GM23338 (cell line): ENCODE results near the gene WWOX. TPM values are rescaled to one million over a fixed set of nuclear protein-coding genes. Genes with fewer than 3 reads are reported as not detected.

Experiments used
- ATAC-seq: fragments of 200-7000 bp; cut with Tn5 transposase; 3 replicates; pipeline ENCODE4 v1.9.1; 2020
- DNase-seq: peaks from one replicate; pipeline ENCODE4 v3.0.0-alpha.2; 2015; ENCODE audit warnings: low spot score
- H2AFZ ChIP-seq: fragments of 200-600 bp; sonication (generic); 2 replicates; pipeline ENCODE4 v1.8.0; 2016; ENCODE audit warnings: antibody characterized with exemption, mild to moderate bottlenecking, moderate library complexity
- H3F3A ChIP-seq: fragments of 200-600 bp; sonication (generic); replicated peaks from 2 replicates; pipeline ENCODE4 v1.8.0; 2017; ENCODE audit warnings: antibody characterized with exemption, mixed run types, low read depth
- H3K27ac ChIP-seq: fragments of 200-600 bp; sonication (generic); 2 replicates; pipeline ENCODE4 v1.6.1; 2016; ENCODE audit warnings: low read depth
- H3K27me3 ChIP-seq: fragments of 200-600 bp; sonication (generic); 2 replicates; pipeline ENCODE4 v1.8.0; 2016; ENCODE audit warnings: mild to moderate bottlenecking, mixed run types, moderate library complexity; ENCODE audit not compliant: insufficient read depth
- H3K36me3 ChIP-seq: fragments of 200-600 bp; sonication (generic); 2 replicates; pipeline ENCODE4 v1.8.0; 2016; ENCODE audit warnings: mild to moderate bottlenecking; ENCODE audit not compliant: insufficient read depth
- H3K4me1 ChIP-seq: fragments of 200-600 bp; sonication (generic); 2 replicates; pipeline ENCODE4 v1.8.0; 2016; ENCODE audit warnings: mild to moderate bottlenecking, moderate library complexity; ENCODE audit not compliant: insufficient read depth
- H3K4me2 ChIP-seq: fragments of 200-600 bp; sonication (generic); 2 replicates; pipeline ENCODE4 v1.7.1; 2017; ENCODE audit warnings: mixed run types
- H3K4me3 ChIP-seq: fragments of 200-600 bp; sonication (generic); 2 replicates; pipeline ENCODE4 v1.6.1; 2016; ENCODE audit warnings: mixed run types
- H3K79me2 ChIP-seq: fragments of 200-600 bp; sonication (generic); replicated peaks from 2 replicates; pipeline ENCODE4 v1.8.0; 2017; ENCODE audit warnings: mild to moderate bottlenecking; ENCODE audit not compliant: insufficient read depth
- H3K9me2 ChIP-seq: fragments of 200-600 bp; sonication (generic); 2 replicates; pipeline ENCODE4 v1.8.0; 2017; ENCODE audit not compliant: insufficient read depth
- H4K20me1 ChIP-seq: fragments of 200-600 bp; sonication (generic); replicated peaks from 2 replicates; pipeline ENCODE4 v1.8.0; 2017; ENCODE audit warnings: mild to moderate bottlenecking; ENCODE audit not compliant: insufficient read depth
- H3K27ac Mint-ChIP-seq: 2 replicates; pipeline ENCODE4 v1.8.0; 2020; ENCODE audit warnings: inconsistent platforms, mild to moderate bottlenecking, moderate library complexity, mixed read lengths
- H3K27me3 Mint-ChIP-seq: 3 replicates; pipeline ENCODE4 v1.8.0; 2022; ENCODE audit warnings: low read depth, mild to moderate bottlenecking, moderate library complexity, mixed read lengths, inconsistent platforms; ENCODE audit not compliant: insufficient read depth, poor library complexity
- H3K36me3 Mint-ChIP-seq: 3 replicates; pipeline ENCODE4 v1.8.0; 2021; ENCODE audit warnings: low read depth, mild to moderate bottlenecking, inconsistent platforms, moderate library complexity, mixed read lengths
- H3K4me1 Mint-ChIP-seq: 3 replicates; pipeline ENCODE4 v1.8.0; 2020; ENCODE audit warnings: mild to moderate bottlenecking, inconsistent platforms, mixed read lengths
- H3K4me3 Mint-ChIP-seq: 3 replicates; pipeline ENCODE4 v1.8.0; 2021; ENCODE audit warnings: moderate library complexity, mild to moderate bottlenecking, inconsistent platforms, mixed read lengths
- H3K9me3 Mint-ChIP-seq: 3 replicates; pipeline ENCODE4 v1.8.0; 2020; ENCODE audit warnings: moderate library complexity, mild to moderate bottlenecking, inconsistent platforms, mixed read lengths
- CREB1 ChIP-seq: fragments of 250-450 bp; sonication (Bioruptor Pico); IDR thresholded peaks from 2 replicates; pipeline ENCODE4 v1.5.0; 2020; ENCODE audit warnings: low read depth, mild to moderate bottlenecking, moderate library complexity
- CTCF ChIP-seq, 2 experiments: fragments of 200-600 bp in 1 of 2; sonication (generic) in 1 of 2; conservative IDR thresholded peaks; 2 replicates each; pipeline versions ENCODE4 v1.5.1 to v1.6.1; 2016 to 2017; ENCODE audit warnings: antibody characterized with exemption in 2 of 2, low read depth in 2 of 2, mild to moderate bottlenecking in 2 of 2, moderate library complexity in 1 of 2
- ETS1 ChIP-seq: IDR thresholded peaks from 2 replicates; pipeline ENCODE4 v1.6.1; 2016; ENCODE audit warnings: antibody characterized with exemption
- EZH2 ChIP-seq: fragments of 200-600 bp; sonication (generic); IDR thresholded peaks from one replicate; pipeline ENCODE4 v1.8.0; 2017; ENCODE audit warnings: antibody characterized with exemption, mild to moderate bottlenecking, low read depth; ENCODE audit not compliant: unreplicated experiment
- EZH2phosphoT487 ChIP-seq: fragments of 200-600 bp; sonication (generic); IDR thresholded peaks from one replicate; pipeline ENCODE4 v1.8.1; 2018; ENCODE audit warnings: antibody characterized with exemption; ENCODE audit not compliant: unreplicated experiment
- JUNB ChIP-seq: IDR thresholded peaks from one replicate; pipeline ENCODE4 v1.6.1; 2016; ENCODE audit warnings: antibody characterized with exemption; ENCODE audit not compliant: unreplicated experiment
- NANOG ChIP-seq: IDR thresholded peaks from 2 replicates; pipeline ENCODE4 v1.6.1; 2016; ENCODE audit warnings: antibody characterized with exemption, borderline replicate concordance
- POLR2AphosphoS5 ChIP-seq: IDR thresholded peaks from 2 replicates; pipeline ENCODE4 v1.6.1; 2016; ENCODE audit warnings: antibody characterized with exemption, low read depth
- STAT1 ChIP-seq: IDR thresholded peaks from one replicate; pipeline ENCODE4 v1.6.1; 2016; ENCODE audit warnings: antibody characterized with exemption; ENCODE audit not compliant: unreplicated experiment
- ZNF114 ChIP-seq: fragments of 250-450 bp; sonication (Bioruptor Pico); IDR thresholded peaks from 2 replicates; pipeline ENCODE4 v1.5.0; 2020; ENCODE audit warnings: mild to moderate bottlenecking, moderate library complexity
- ZNF331 ChIP-seq: fragments of 250-450 bp; sonication (Bioruptor Pico); IDR thresholded peaks from 2 replicates; pipeline ENCODE4 v1.5.0; 2020; ENCODE audit warnings: low read depth, mild to moderate bottlenecking, moderate library complexity
- polyA plus RNA-seq: library from polyadenylated mRNA; unstranded; fragments of >200 nt; fragmentation: Nextera tagmentation; extraction: Ambion mirVana; gene quantifications from 2 replicates; pipeline ENCODE4 v1.2.1, GENCODE V29; 2016
- total RNA-seq: library from RNA; depleted of rRNA; stranded (reverse); fragments of >200 nt; shearing (Covaris generic); gene quantifications from 2 replicates; pipeline ENCODE4 v1.2.3, GENCODE V29; 2014
- TF ChIP-seq, protein P1 (sequence below): IDR thresholded peaks from one replicate; pipeline ENCODE4 v1.6.1; 2018; ENCODE audit warnings: antibody characterized with exemption; ENCODE audit not compliant: unreplicated experiment
- TF ChIP-seq, protein P2 (sequence below): fragments of 250-450 bp; sonication (Bioruptor Pico); IDR thresholded peaks from 2 replicates; pipeline ENCODE4 v1.5.0; 2020; ENCODE audit warnings: mild to moderate bottlenecking, moderate library complexity

The WWOX gene
- total and polyA plus RNA-seq, 2 experiments from 2014 or later: 10.0 to 19.3 TPM

DNA sequence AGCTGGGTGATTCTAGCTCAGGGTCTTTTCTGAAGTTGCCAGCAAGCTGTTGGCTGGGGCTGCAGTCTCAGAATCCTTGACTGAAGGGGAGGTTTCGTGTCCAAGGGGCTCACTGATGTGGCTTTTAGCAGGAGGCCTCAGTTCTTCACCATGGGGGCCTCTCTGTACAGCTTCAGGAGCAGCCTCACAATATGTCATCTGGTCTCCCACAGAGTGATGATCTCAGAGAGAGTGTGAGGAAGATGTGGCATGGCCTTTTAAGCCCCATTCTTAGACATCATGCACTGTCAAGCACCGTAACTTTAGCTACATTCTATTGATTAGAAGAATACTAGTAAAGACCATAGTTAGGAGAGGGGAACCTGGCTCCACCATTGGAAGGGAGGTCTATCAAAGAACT is 732.6 kb downstream of the WWOX start:
- H3K36me3 ChIP-seq: no peaks in the 10 kb centered on the region
- Mint-ChIP-seq H3K4me3 (no peak overlapping the region), H3K4me1 (peaks cover 13% of the 10 kb centered on the region), H3K9me3 (no peaks in the 10 kb centered on the region; the same call in 2 of the 3 replicates), H3K27me3 (no peaks in the 10 kb centered on the region), H3K27ac (no peak overlapping the region), H3K36me3 (no peaks in the 10 kb centered on the region)
- no peaks in the 10 kb centered on the region for H3F3A ChIP-seq
- no peak overlapping the region for H3K27ac ChIP-seq
- TF ChIP-seq CTCF (conservative IDR thresholded peaks at IDR 0.05; ENCODE audit: low read depth in 2 of 2): no peak
- no peak for TF ChIP-seq ZNF331 (CRISPR knock-in tag)
- TF ChIP-seq EZH2phosphoT487: no peak
- TF ChIP-seq, protein P1, sequence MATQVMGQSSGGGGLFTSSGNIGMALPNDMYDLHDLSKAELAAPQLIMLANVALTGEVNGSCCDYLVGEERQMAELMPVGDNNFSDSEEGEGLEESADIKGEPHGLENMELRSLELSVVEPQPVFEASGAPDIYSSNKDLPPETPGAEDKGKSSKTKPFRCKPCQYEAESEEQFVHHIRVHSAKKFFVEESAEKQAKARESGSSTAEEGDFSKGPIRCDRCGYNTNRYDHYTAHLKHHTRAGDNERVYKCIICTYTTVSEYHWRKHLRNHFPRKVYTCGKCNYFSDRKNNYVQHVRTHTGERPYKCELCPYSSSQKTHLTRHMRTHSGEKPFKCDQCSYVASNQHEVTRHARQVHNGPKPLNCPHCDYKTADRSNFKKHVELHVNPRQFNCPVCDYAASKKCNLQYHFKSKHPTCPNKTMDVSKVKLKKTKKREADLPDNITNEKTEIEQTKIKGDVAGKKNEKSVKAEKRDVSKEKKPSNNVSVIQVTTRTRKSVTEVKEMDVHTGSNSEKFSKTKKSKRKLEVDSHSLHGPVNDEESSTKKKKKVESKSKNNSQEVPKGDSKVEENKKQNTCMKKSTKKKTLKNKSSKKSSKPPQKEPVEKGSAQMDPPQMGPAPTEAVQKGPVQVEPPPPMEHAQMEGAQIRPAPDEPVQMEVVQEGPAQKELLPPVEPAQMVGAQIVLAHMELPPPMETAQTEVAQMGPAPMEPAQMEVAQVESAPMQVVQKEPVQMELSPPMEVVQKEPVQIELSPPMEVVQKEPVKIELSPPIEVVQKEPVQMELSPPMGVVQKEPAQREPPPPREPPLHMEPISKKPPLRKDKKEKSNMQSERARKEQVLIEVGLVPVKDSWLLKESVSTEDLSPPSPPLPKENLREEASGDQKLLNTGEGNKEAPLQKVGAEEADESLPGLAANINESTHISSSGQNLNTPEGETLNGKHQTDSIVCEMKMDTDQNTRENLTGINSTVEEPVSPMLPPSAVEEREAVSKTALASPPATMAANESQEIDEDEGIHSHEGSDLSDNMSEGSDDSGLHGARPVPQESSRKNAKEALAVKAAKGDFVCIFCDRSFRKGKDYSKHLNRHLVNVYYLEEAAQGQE: no peak
- no peak for TF ChIP-seq POLR2AphosphoS5
- no peak for TF ChIP-seq EZH2
- TF ChIP-seq JUNB: no peak
- no peak for TF ChIP-seq NANOG
- TF ChIP-seq CREB1 (CRISPR knock-in tag): no peak
- TF ChIP-seq, protein P2, sequence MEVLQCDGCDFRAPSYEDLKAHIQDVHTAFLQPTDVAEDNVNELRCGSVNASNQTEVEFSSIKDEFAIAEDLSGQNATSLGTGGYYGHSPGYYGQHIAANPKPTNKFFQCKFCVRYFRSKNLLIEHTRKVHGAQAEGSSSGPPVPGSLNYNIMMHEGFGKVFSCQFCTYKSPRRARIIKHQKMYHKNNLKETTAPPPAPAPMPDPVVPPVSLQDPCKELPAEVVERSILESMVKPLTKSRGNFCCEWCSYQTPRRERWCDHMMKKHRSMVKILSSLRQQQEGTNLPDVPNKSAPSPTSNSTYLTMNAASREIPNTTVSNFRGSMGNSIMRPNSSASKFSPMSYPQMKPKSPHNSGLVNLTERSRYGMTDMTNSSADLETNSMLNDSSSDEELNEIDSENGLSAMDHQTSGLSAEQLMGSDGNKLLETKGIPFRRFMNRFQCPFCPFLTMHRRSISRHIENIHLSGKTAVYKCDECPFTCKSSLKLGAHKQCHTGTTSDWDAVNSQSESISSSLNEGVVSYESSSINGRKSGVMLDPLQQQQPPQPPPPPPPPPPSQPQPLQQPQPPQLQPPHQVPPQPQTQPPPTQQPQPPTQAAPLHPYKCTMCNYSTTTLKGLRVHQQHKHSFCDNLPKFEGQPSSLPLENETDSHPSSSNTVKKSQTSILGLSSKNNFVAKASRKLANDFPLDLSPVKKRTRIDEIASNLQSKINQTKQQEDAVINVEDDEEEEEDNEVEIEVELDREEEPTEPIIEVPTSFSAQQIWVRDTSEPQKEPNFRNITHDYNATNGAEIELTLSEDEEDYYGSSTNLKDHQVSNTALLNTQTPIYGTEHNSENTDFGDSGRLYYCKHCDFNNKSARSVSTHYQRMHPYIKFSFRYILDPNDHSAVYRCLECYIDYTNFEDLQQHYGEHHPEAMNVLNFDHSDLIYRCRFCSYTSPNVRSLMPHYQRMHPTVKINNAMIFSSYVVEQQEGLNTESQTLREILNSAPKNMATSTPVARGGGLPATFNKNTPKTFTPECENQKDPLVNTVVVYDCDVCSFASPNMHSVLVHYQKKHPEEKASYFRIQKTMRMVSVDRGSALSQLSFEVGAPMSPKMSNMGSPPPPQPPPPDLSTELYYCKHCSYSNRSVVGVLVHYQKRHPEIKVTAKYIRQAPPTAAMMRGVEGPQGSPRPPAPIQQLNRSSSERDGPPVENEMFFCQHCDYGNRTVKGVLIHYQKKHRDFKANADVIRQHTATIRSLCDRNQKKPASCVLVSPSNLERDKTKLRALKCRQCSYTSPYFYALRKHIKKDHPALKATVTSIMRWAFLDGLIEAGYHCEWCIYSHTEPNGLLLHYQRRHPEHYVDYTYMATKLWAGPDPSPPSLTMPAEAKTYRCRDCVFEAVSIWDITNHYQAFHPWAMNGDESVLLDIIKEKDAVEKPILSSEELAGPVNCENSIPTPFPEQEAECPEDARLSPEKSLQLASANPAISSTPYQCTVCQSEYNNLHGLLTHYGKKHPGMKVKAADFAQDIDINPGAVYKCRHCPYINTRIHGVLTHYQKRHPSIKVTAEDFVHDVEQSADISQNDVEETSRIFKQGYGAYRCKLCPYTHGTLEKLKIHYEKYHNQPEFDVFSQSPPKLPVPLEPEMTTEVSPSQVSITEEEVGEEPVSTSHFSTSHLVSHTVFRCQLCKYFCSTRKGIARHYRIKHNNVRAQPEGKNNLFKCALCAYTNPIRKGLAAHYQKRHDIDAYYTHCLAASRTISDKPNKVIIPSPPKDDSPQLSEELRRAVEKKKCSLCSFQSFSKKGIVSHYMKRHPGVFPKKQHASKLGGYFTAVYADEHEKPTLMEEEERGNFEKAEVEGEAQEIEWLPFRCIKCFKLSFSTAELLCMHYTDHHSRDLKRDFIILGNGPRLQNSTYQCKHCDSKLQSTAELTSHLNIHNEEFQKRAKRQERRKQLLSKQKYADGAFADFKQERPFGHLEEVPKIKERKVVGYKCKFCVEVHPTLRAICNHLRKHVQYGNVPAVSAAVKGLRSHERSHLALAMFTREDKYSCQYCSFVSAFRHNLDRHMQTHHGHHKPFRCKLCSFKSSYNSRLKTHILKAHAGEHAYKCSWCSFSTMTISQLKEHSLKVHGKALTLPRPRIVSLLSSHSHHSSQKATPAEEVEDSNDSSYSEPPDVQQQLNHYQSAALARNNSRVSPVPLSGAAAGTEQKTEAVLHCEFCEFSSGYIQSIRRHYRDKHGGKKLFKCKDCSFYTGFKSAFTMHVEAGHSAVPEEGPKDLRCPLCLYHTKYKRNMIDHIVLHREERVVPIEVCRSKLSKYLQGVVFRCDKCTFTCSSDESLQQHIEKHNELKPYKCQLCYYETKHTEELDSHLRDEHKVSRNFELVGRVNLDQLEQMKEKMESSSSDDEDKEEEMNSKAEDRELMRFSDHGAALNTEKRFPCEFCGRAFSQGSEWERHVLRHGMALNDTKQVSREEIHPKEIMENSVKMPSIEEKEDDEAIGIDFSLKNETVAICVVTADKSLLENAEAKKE (CRISPR knock-in tag): no peak
- no peak for TF ChIP-seq ZNF114 (CRISPR knock-in tag)
- TF ChIP-seq STAT1: no peak
- TF ChIP-seq ETS1: no peak
- no peak for DNase-seq
- no peak overlapping the region for H2AFZ ChIP-seq
- H3K4me1 ChIP-seq: peaks cover 15% of the 10 kb centered on the region
- no peaks in the 10 kb centered on the region for H3K79me2 ChIP-seq
- H3K4me3 ChIP-seq: no peak overlapping the region
- no peaks in the 10 kb centered on the region for H4K20me1 ChIP-seq
- no peaks in the 10 kb centered on the region; the same call in 1 of the 2 replicates for H3K9me2 ChIP-seq
- no peak overlapping the region for H3K4me2 ChIP-seq
- no peaks in the 10 kb centered on the region for H3K27me3 ChIP-seq
- ATAC-seq: no peak
